HepG2 (cell line): ENCODE data around the gene HSD11B2. TPM values are rescaled to one million over a fixed set of nuclear protein-coding genes. Genes with fewer than 3 reads are reported as not detected.
A peak's percentile ranks its signal among the peaks of the same experiment; 100 is the strongest.

ENCODE experiments used
- GMEB1 ChIP-seq: sonication (generic); formaldehyde crosslinking; IDR thresholded peaks from 2 replicates; pipeline ENCODE4 v1.5.1; 2020; ENCODE audit warnings: missing genetic modification reagents, mild to moderate bottlenecking, borderline replicate concordance
- HHEX ChIP-seq: IDR thresholded peaks from 2 replicates; pipeline ENCODE4 v1.6.1; 2016; ENCODE audit warnings: control low read depth
- NFKB2 ChIP-seq: sonication (generic); formaldehyde crosslinking; IDR thresholded peaks from 2 replicates; pipeline ENCODE4 v1.4.0; 2020; ENCODE audit warnings: missing genetic modification reagents, borderline replicate concordance
- SP1 ChIP-seq, 2 experiments: fragments of 450-650 bp in 1 of 2; sonication (generic) in 1 of 2; formaldehyde crosslinking in 1 of 2; IDR thresholded peaks; 2 replicates each; pipeline versions ENCODE4 v1.4.0 to v1.6.1; 2016 to 2020; ENCODE audit warnings: missing genetic modification reagents in 1 of 2
- SP2 ChIP-seq: sonication (generic); formaldehyde crosslinking; IDR thresholded peaks from 2 replicates; pipeline ENCODE4 v1.5.1; 2020; ENCODE audit warnings: mild to moderate bottlenecking, missing genetic modification reagents
- SRY ChIP-seq: sonication (generic); formaldehyde crosslinking; IDR thresholded peaks from 2 replicates; pipeline ENCODE4 v1.8.0; 2022; ENCODE audit warnings: mild to moderate bottlenecking, missing genetic modification reagents
- THAP8 ChIP-seq: sonication (generic); formaldehyde crosslinking; IDR thresholded peaks from 2 replicates; pipeline ENCODE4 v1.5.1; 2020; ENCODE audit warnings: missing genetic modification reagents, mild to moderate bottlenecking, borderline replicate concordance
- TRAFD1 ChIP-seq: sonication (generic); formaldehyde crosslinking; IDR thresholded peaks from 2 replicates; pipeline ENCODE4 v1.5.1; 2020; ENCODE audit warnings: missing genetic modification reagents, mild to moderate bottlenecking, borderline replicate concordance
- ZBTB21 ChIP-seq: sonication (generic); formaldehyde crosslinking; IDR thresholded peaks from 2 replicates; pipeline ENCODE4 v1.4.0; 2020; ENCODE audit warnings: missing genetic modification reagents
- ZBTB4 ChIP-seq: sonication (generic); formaldehyde crosslinking; IDR thresholded peaks from 2 replicates; pipeline ENCODE4 v1.4.0; 2020; ENCODE audit warnings: missing genetic modification reagents, mild to moderate bottlenecking, borderline replicate concordance
- ZFAT ChIP-seq: sonication (generic); formaldehyde crosslinking; conservative IDR thresholded peaks from 2 replicates; pipeline ENCODE4 v1.8.1; 2023; ENCODE audit warnings: missing genetic modification reagents, inconsistent platforms
- ZNF256 ChIP-seq: sonication (generic); formaldehyde crosslinking; conservative IDR thresholded peaks from 2 replicates; pipeline ENCODE4 v1.4.0; 2020; ENCODE audit warnings: missing genetic modification reagents
- ZNF460 ChIP-seq: sonication (generic); formaldehyde crosslinking; IDR thresholded peaks from 2 replicates; pipeline ENCODE4 v1.5.1; 2020; ENCODE audit warnings: missing genetic modification reagents, mild to moderate bottlenecking, borderline replicate concordance
- ZNF501 ChIP-seq: sonication (generic); formaldehyde crosslinking; IDR thresholded peaks from 2 replicates; pipeline ENCODE4 v1.5.1; 2020; ENCODE audit warnings: mild to moderate bottlenecking, moderate library complexity, missing genetic modification reagents
- ZNF687 ChIP-seq: sonication (generic); formaldehyde crosslinking; IDR thresholded peaks from 2 replicates; pipeline ENCODE4 v1.5.1; 2020; ENCODE audit warnings: mild to moderate bottlenecking, missing genetic modification reagents, moderate library complexity
- ZNF792 ChIP-seq: IDR thresholded peaks from 2 replicates; pipeline ENCODE4 v1.6.1; 2016
- polyA plus RNA-seq, 8 experiments: library from polyadenylated mRNA; depleted of rRNA in 3 of 8; stranded (reverse) in 7 of 8; unstranded in 1 of 8; fragments of >200 nt; fragmentation: Illumina TruSeq in 4 of 8; extraction: Trizol in 4 of 8; gene quantifications; 2 replicates each; pipeline versions ENCODE4 v1.2.1 to v1.2.3, GENCODE V29; 2011 to 2016; ENCODE audit warnings: low read depth in 4 of 8, missing spikeins in 1 of 8, mixed read lengths in 1 of 8; ENCODE audit not compliant: insufficient read depth in 1 of 8
- total RNA-seq, 5 experiments: library from RNA; depleted of rRNA; stranded (reverse); fragments of >200 nt; fragmentation: Illumina TruSeq; extraction: Trizol; gene quantifications; 2 replicates each; pipeline ENCODE4 v1.2.3, GENCODE V29; 2016; ENCODE audit warnings: low read depth in 1 of 5

The HSD11B2 gene
- total and polyA plus RNA-seq, 2 of the 13 experiments (the other 11 are each of a cell fraction or from before 2014, with no cell fraction given): 8.9 to 13.6 TPM

GRCh38 chr16:67396159-67397035, 34.5 kb upstream of the HSD11B2 start (continued):
- TF ChIP-seq ZNF501 (CRISPR knock-in tag) (peak; percentile 21; the same call in 1 of the 2 replicates), THAP8 (CRISPR knock-in tag) (no peak), GMEB1 (no peak), ZFAT (CRISPR knock-in tag) (no peak), ZNF460 (CRISPR knock-in tag) (no peak), ZNF792 (CRISPR knock-in tag) (0 out of 2 replicates have a peak, but pooled peaks have one; percentile 41), ZNF687 (CRISPR knock-in tag) (peak; percentile 33; the same call in 1 of the 2 replicates), SRY (CRISPR knock-in tag) (no peak), HHEX (no peak), ZBTB21 (CRISPR knock-in tag) (no peak), SP1 (IDR thresholded peaks at IDR 0.05) (no peak), SP1 (CRISPR knock-in tag; IDR thresholded peaks at IDR 0.05) (peak; percentile 56; the same call in 1 of the 2 replicates), ZNF256 (CRISPR knock-in tag) (0 out of 2 replicates have a peak, but pooled peaks have one; percentile 19), NFKB2 (0 out of 2 replicates have a peak, but pooled peaks have one; percentile 14), SP2 (CRISPR knock-in tag) (no peak), TRAFD1 (CRISPR knock-in tag) (no peak), ZBTB4 (CRISPR knock-in tag) (no peak)
